ENCODE measurements around the gene AGPS.

DNA sequence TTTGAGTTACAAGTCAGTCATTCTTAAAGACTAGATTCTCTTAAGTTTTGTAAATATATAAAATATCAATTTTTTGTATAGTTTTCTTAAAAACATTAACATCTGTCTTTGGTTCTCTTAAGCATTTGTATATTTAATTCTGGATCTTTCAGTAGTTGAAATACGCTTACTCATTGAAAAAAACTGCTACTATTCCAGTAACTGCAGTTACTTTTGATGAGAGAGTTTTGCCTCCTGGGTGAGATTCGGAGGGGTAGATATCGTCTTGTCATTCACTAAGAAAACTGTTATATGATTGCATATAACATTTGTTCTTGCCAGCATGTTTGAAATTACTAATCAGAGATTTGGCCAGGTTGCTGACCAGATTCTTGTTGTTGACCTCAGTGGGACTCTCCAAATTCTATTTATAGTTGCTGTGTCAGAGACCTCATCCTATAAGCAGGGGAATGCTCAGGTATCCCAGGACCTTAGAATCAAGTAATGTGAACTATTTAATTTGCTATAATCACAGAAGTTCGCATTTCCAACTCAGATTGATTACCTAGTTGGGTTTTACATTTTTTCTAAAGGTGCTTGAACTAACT is 7.9 kb downstream of the AGPS start:
- TF ChIP-seq, protein P1, sequence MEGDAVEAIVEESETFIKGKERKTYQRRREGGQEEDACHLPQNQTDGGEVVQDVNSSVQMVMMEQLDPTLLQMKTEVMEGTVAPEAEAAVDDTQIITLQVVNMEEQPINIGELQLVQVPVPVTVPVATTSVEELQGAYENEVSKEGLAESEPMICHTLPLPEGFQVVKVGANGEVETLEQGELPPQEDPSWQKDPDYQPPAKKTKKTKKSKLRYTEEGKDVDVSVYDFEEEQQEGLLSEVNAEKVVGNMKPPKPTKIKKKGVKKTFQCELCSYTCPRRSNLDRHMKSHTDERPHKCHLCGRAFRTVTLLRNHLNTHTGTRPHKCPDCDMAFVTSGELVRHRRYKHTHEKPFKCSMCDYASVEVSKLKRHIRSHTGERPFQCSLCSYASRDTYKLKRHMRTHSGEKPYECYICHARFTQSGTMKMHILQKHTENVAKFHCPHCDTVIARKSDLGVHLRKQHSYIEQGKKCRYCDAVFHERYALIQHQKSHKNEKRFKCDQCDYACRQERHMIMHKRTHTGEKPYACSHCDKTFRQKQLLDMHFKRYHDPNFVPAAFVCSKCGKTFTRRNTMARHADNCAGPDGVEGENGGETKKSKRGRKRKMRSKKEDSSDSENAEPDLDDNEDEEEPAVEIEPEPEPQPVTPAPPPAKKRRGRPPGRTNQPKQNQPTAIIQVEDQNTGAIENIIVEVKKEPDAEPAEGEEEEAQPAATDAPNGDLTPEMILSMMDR (IDR thresholded peaks at IDR 0.05; ENCODE audit: low read depth, low read length), result no peak
- no peak for TF ChIP-seq EZH2phosphoT487 (IDR thresholded peaks at IDR 0.05; ENCODE audit: low read depth)

All from OCI-LY3 (cell line).